IMR-90 (cell line): ENCODE measurements around the gene CUBN. TPM values are rescaled to one million over a fixed set of nuclear protein-coding genes. Genes with fewer than 3 reads are reported as not detected.

Experiments
- ATAC-seq: fragments of 200-7000 bp; cut with Tn5 transposase; 2 replicates; pipeline ENCODE4 v1.9.1; 2020; ENCODE audit warnings: low read depth, mild to moderate bottlenecking, moderate library complexity
- BruUV-seq: library from RNA; stranded (reverse); fragments of 400-500 nt; replicated peaks from 2 replicates; lab custom pipeline; 2021; lab: Mats Ljungman, UMichigan
- CTCF ChIA-PET: fragments of 300-600 bp; formaldehyde crosslinking; extraction: SDS; loops from one replicate; lab custom pipeline; 2021; ENCODE audit warnings: antibody characterized with exemption; lab: Yijun Ruan, JAX
- POLR2A ChIA-PET: fragments of 300-600 bp; sonication (Branson Sonifier 250); formaldehyde crosslinking; loops from one replicate; lab custom pipeline; 2022; ENCODE audit warnings: antibody characterized with exemption; ENCODE audit not compliant: unreplicated experiment; lab: Charles Lee
- DNase-seq: peaks from one replicate; pipeline ENCODE4 v3.0.0; 2013
- H2AFZ ChIP-seq: replicated peaks from 2 replicates; pipeline ENCODE3; 2013; ENCODE audit warnings: low read length, mild to moderate bottlenecking; ENCODE audit not compliant: poor library complexity
- H2AK5ac ChIP-seq: 2 replicates; pipeline ENCODE4 v1.6.1; 2013; ENCODE audit warnings: low read depth, low read length, inconsistent platforms
- H2AK9ac ChIP-seq: replicated peaks from 2 replicates; pipeline ENCODE3; 2013; ENCODE audit warnings: mild to moderate bottlenecking, low read depth, low read length, moderate library complexity; ENCODE audit not compliant: poor library complexity
- H2BK120ac ChIP-seq: 2 replicates; pipeline ENCODE4 v1.6.1; 2013; ENCODE audit warnings: low read depth, low read length, inconsistent platforms
- H2BK15ac ChIP-seq: 3 replicates; pipeline ENCODE4 v1.6.1; 2013; ENCODE audit warnings: low read depth, low read length, inconsistent platforms
- H2BK20ac ChIP-seq: 2 replicates; pipeline ENCODE4 v1.6.1; 2013; ENCODE audit warnings: low read depth, mild to moderate bottlenecking, inconsistent platforms, low read length, moderate library complexity
- H2BK5ac ChIP-seq: 2 replicates; pipeline ENCODE4 v1.6.1; 2013; ENCODE audit warnings: mild to moderate bottlenecking, low read depth, low read length, inconsistent platforms; ENCODE audit not compliant: poor library complexity, severe bottlenecking
- H3K14ac ChIP-seq: replicated peaks from 2 replicates; pipeline ENCODE4 v1.6.1; 2013; ENCODE audit warnings: low read depth, low read length, inconsistent platforms
- H3K18ac ChIP-seq: 2 replicates; pipeline ENCODE4 v1.6.1; 2013; ENCODE audit warnings: low read depth, low read length, control low read depth
- H3K23ac ChIP-seq: 2 replicates; pipeline ENCODE4 v1.6.1; 2013; ENCODE audit warnings: low read depth, low read length, inconsistent platforms
- H3K27ac ChIP-seq: 2 replicates; pipeline ENCODE4 v1.5.1; 2013; ENCODE audit warnings: mild to moderate bottlenecking, control low read depth, low read length; ENCODE audit not compliant: insufficient read depth
- H3K27me3 ChIP-seq: 2 replicates; pipeline ENCODE4 v1.6.1; 2013; ENCODE audit warnings: low read length; ENCODE audit not compliant: control insufficient read depth, insufficient read depth
- H3K36me3 ChIP-seq: 2 replicates; pipeline ENCODE4 v1.6.1; 2013; ENCODE audit warnings: low read length, mixed read lengths; ENCODE audit not compliant: control insufficient read depth, insufficient read depth
- H3K4ac ChIP-seq: 2 replicates; pipeline ENCODE4 v1.6.1; 2013; ENCODE audit warnings: low read depth, low read length, inconsistent platforms
- H3K4me1 ChIP-seq: 2 replicates; pipeline ENCODE4 v1.6.1; 2013; ENCODE audit warnings: low read length, mixed read lengths; ENCODE audit not compliant: control insufficient read depth, insufficient read depth
- H3K4me2 ChIP-seq: 2 replicates; pipeline ENCODE4 v1.6.1; 2013; ENCODE audit warnings: low read depth, mild to moderate bottlenecking, control low read depth, low read length, moderate library complexity
- H3K4me3 ChIP-seq: 2 replicates; pipeline ENCODE4 v1.5.1; 2013; ENCODE audit warnings: low read depth, mild to moderate bottlenecking, control low read depth, low read length, moderate library complexity; ENCODE audit not compliant: insufficient read depth
- H3K56ac ChIP-seq: 2 replicates; pipeline ENCODE4 v1.6.1; 2013; ENCODE audit warnings: low read length, inconsistent platforms; ENCODE audit not compliant: insufficient read depth; ENCODE audit errors: extremely low read depth
- H3K79me1 ChIP-seq, 2 experiments: 2 replicates each; pipeline ENCODE4 v1.6.1; 2013; ENCODE audit warnings: low read length in 2 of 2, inconsistent platforms in 1 of 2, low read depth in 1 of 2
- H3K9ac ChIP-seq: 2 replicates; pipeline ENCODE4 v1.6.1; 2013; ENCODE audit warnings: low read depth, low read length, control low read depth
- H3K9me1 ChIP-seq: 2 replicates; pipeline ENCODE4 v1.6.1; 2013; ENCODE audit warnings: low read length, inconsistent platforms; ENCODE audit not compliant: insufficient read depth
- H3K9me3 ChIP-seq: 2 replicates; pipeline ENCODE4 v1.6.1; 2013; ENCODE audit warnings: low read length; ENCODE audit not compliant: control insufficient read depth, insufficient read depth
- H4K20me1 ChIP-seq: 2 replicates; pipeline ENCODE4 v1.6.1; 2013; ENCODE audit warnings: low read length, inconsistent platforms; ENCODE audit not compliant: insufficient read depth
- H4K5ac ChIP-seq: 2 replicates; pipeline ENCODE4 v1.6.1; 2013; ENCODE audit warnings: mild to moderate bottlenecking, low read depth, low read length, control low read depth
- H4K8ac ChIP-seq, 2 experiments: 2 replicates each; pipeline ENCODE4 v1.6.1; 2013; ENCODE audit warnings: low read depth in 2 of 2, low read length in 2 of 2, control low read depth in 1 of 2, inconsistent platforms in 1 of 2
- H4K91ac ChIP-seq: 2 replicates; pipeline ENCODE4 v1.6.1; 2013; ENCODE audit warnings: low read depth, low read length, inconsistent platforms; ENCODE audit not compliant: insufficient read depth
- CEBPB ChIP-seq: IDR thresholded peaks from 2 replicates; pipeline ENCODE4 v1.6.1; 2012; ENCODE audit warnings: low read depth, low read length, improper control_type of control experiment
- CTCF ChIP-seq: conservative IDR thresholded peaks from 2 replicates; pipeline ENCODE4 v1.5.1; 2012; ENCODE audit warnings: mild to moderate bottlenecking, low read depth, low read length, improper control_type of control experiment
- WGBS, 2 experiments: methylation state at CpG; one replicate each; pipeline versions ENCODE4 v1.1.5 to v1.1.7; 2013; ENCODE audit warnings: missing lambda C conversion rate in 2 of 2; ENCODE audit not compliant: insufficient read length in 1 of 2; ENCODE audit errors: extremely low coverage in 2 of 2; 5-methylcytosine and 5-hydroxymethylcytosine counted together
- dilution Hi-C: fragments of 300-500 bp; cut with HindIII; formaldehyde crosslinking; loops from one replicate; pipeline ENCODE4 v1.14.3; 2018; ENCODE audit warnings: low sequenced_read_pairs; ENCODE audit not compliant: unreplicated experiment
- in situ Hi-C: fragments of 300-500 bp; cut with MboI; formaldehyde crosslinking; loops from 3 replicates; pipeline ENCODE4 v1.14.3; 2019; ENCODE audit warnings: low sequenced_read_pairs, inconsistent platforms, mixed read lengths
- intact Hi-C: fragments of 100-400 bp; cut with micrococcal nuclease; formaldehyde crosslinking; loops from 2 replicates; pipeline ENCODE4 v1.10.0; 2022
- polyA plus RNA-seq, 3 experiments: library from polyadenylated mRNA; depleted of rRNA; stranded (reverse); fragments of >200 nt; gene quantifications; 2 replicates each; pipeline ENCODE4 v1.2.3, GENCODE V29; 2012; ENCODE audit warnings: low replicate concordance in 1 of 3
- total RNA-seq: library from RNA; depleted of rRNA; stranded (reverse); fragments of >200 nt; gene quantifications from 2 replicates; pipeline ENCODE4 v1.2.3, GENCODE V29; 2012

The CUBN gene
- total and polyA plus RNA-seq, 2 of the 4 experiments (the other 2 are of a cell fraction), result 0.19 to 0.54 TPM

DNA sequence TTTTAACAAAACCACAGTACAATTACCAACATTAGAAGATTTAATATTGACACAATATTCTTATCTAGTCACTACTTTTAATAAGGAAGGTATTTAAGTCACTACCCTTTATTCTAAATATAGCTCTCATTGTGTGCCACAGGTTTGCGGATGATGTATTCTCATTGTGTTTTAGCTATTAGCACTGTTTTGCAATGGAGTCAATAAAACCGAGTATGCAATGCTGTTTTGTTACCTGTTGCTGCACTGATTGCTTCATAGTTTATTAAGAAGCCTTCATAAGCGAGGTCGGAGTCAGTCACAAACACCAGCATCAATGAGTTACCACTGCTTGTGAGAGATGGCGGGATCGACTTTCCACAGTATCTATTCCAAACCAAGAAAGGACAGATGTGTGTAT is 64.3 kb downstream of the CUBN start:
- in situ Hi-C loops, result no loop called here

More for the DNA sequence above, 64.3 kb downstream of the CUBN start:
- no peak for DNase-seq
- no peak overlapping the region for H3K56ac ChIP-seq
- no peaks in the 10 kb centered on the region for H3K9me3 ChIP-seq
- intact Hi-C loops, result no loop called here
- H2BK120ac ChIP-seq, result peak overlapping the region; percentile 25; the same call in 1 of the 2 replicates
- H3K79me1 ChIP-seq, result peaks cover 0 to 23% of the 10 kb centered on the region in 2 experiments; a peak in 2 of 4 replicates
- H2AK5ac ChIP-seq, result peak overlapping the region; percentile 95
- ATAC-seq, result no peak
- TF ChIP-seq CEBPB (0 out of 2 replicates have a peak, but pooled peaks have one; percentile 15), CTCF (no peak)
- H3K27me3 ChIP-seq, result no peaks in the 10 kb centered on the region
- H2AFZ ChIP-seq, result no peak overlapping the region
- H2AK9ac ChIP-seq, result no peak overlapping the region
- H2BK15ac ChIP-seq, result no peak overlapping the region
- H3K18ac ChIP-seq, result peak overlapping the region; percentile 35; the same call in 1 of the 2 replicates
- H3K23ac ChIP-seq, result no peak overlapping the region
- H3K9me1 ChIP-seq, result peaks cover 8% of the 10 kb centered on the region; the same call in 1 of the 2 replicates
- H4K5ac ChIP-seq, result no peak overlapping the region
- no peak overlapping the region for H3K4me2 ChIP-seq
- H3K36me3 ChIP-seq, result no peaks in the 10 kb centered on the region
- H3K9ac ChIP-seq, result no peak overlapping the region
- H3K14ac ChIP-seq, result no peak overlapping the region; the same call in 1 of the 2 replicates
- H2BK20ac ChIP-seq, result no peak overlapping the region
- 0 out of 2 replicates have a peak overlapping the region, but pooled peaks have one; percentile 13 for H4K91ac ChIP-seq
- no peak overlapping the region for H2BK5ac ChIP-seq
- dilution Hi-C loops, result no loop called here
- H4K20me1 ChIP-seq, result no peaks in the 10 kb centered on the region
- H3K4ac ChIP-seq, result peak overlapping the region; percentile 31; the same call in 1 of the 2 replicates
- no peak overlapping the region for H4K8ac ChIP-seq
- WGBS, 2 experiments, result no CpG with 5 or more reads among the region's 6 CpGs
- H3K27ac ChIP-seq, result no peak overlapping the region
- H3K4me1 ChIP-seq, result peaks cover 17% of the 10 kb centered on the region
- no peak overlapping the region for H3K4me3 ChIP-seq
- no TSS peak for BruUV-seq
- CTCF ChIA-PET, result no interaction called here
- POLR2A ChIA-PET, result interaction anchor here (0.7 kb wide), 1 partner anchor 167 kb away, joined by 3 read pairs; no protein-coding TSS in a partner anchor
